Kidney (tissue), 14 donors: Measurements from ENCODE around the gene PTPN9. TPM values are rescaled to one million over a fixed set of nuclear protein-coding genes. Genes with fewer than 3 reads are reported as not detected.
A peak's percentile ranks its signal among the peaks of the same experiment; 100 is the strongest.

Experiments
- DNase-seq, 5 donors: peaks; one replicate each; pipeline ENCODE4 v3.0.0-alpha.2; 2013 to 2020
- FAIRE-seq: peaks from 2 replicates; lab custom pipeline; 2012; peaks lifted over from hg19 to GRCh38; lab: Jason Lieb, UNC
- H3K27ac ChIP-seq, 2 donors: one replicate each; pipeline ENCODE4 v1.7.0; 2013; ENCODE audit warnings: low read depth in 2 of 2, low read length in 2 of 2, inconsistent platforms in 1 of 2
- H3K27me3 ChIP-seq: one replicate; pipeline ENCODE4 v1.7.1; 2013; ENCODE audit warnings: low read length, inconsistent platforms; ENCODE audit not compliant: control insufficient read depth, insufficient read depth
- H3K36me3 ChIP-seq, 3 donors: one replicate each; pipeline versions ENCODE4 v1.7.0 to v1.7.1; 2013; ENCODE audit warnings: low read length in 3 of 3, control low read depth in 1 of 3, inconsistent platforms in 1 of 3; ENCODE audit not compliant: insufficient read depth in 3 of 3, control insufficient read depth in 2 of 3
- H3K4me1 ChIP-seq, 3 donors: one replicate each; pipeline versions ENCODE4 v1.7.0 to v1.7.1; 2013; ENCODE audit warnings: low read length in 3 of 3, inconsistent platforms in 1 of 3, low read depth in 1 of 3; ENCODE audit not compliant: control insufficient read depth in 2 of 3, insufficient read depth in 2 of 3
- H3K4me3 ChIP-seq, 3 donors: one replicate each; pipeline versions ENCODE4 v1.7.0 to v1.8.1; 2013; ENCODE audit warnings: low read length in 3 of 3, control low read depth in 1 of 3, inconsistent platforms in 1 of 3
- H3K9ac ChIP-seq, 3 donors: one replicate each; pipeline versions ENCODE4 v1.7.0 to v1.7.1; 2013; ENCODE audit warnings: low read length in 3 of 3, control low read depth in 1 of 3, inconsistent platforms in 1 of 3
- H3K9me3 ChIP-seq, 3 donors: one replicate each; pipeline versions ENCODE4 v1.7.0 to v1.7.1; 2013; ENCODE audit warnings: low read length in 3 of 3, control low read depth in 1 of 3, inconsistent platforms in 1 of 3; ENCODE audit not compliant: control insufficient read depth in 2 of 3, insufficient read depth in 1 of 3
- intact Hi-C: fragments of 100-400 bp; cut with DNase I; formaldehyde crosslinking; loops from one replicate; pipeline ENCODE4 v1.11.1; 2022
- polyA plus RNA-seq: library from polyadenylated mRNA; stranded (reverse); fragments of 350-450 nt; fragmentation: Illumina TruSeq; extraction: RNeasy Lipid Tissue Mini Kit (QIAGEN cat#74804); gene quantifications from one replicate; pipeline ENCODE4 v1.2.3, GENCODE V29; 2014; ENCODE audit warnings: low read depth, low replicate concordance; ENCODE audit not compliant: insufficient read depth
- total RNA-seq: library from RNA; stranded (reverse); fragmentation: NEBNext Ultra II Directional; extraction: Animal tissue kit (Norgen Biotek cat#: 25700); gene quantifications from one replicate; pipeline ENCODE4 v1.2.1, GENCODE V29; 2021
- TF ChIP-seq, protein P1 (sequence below): IDR thresholded peaks from 3 replicates; pipeline ENCODE4 v1.5.1; 2012; ENCODE audit warnings: mild to moderate bottlenecking, moderate library complexity, borderline replicate concordance; ENCODE audit not compliant: insufficient read depth; ENCODE audit errors: extremely low read depth
- donor health status: control.
- donor health status: control.
- donor health status: control.
- donor health status: control.
- donor health status: control.
- donor health status: DM: yes; HTN: yes; CAD: no.
- donor health status: Normal renal cell carcinoma (clear cell type).

The PTPN9 gene
- total and polyA plus RNA-seq, 2 donors from 2014 or later, result 15.3 to 52.5 TPM

DNA sequence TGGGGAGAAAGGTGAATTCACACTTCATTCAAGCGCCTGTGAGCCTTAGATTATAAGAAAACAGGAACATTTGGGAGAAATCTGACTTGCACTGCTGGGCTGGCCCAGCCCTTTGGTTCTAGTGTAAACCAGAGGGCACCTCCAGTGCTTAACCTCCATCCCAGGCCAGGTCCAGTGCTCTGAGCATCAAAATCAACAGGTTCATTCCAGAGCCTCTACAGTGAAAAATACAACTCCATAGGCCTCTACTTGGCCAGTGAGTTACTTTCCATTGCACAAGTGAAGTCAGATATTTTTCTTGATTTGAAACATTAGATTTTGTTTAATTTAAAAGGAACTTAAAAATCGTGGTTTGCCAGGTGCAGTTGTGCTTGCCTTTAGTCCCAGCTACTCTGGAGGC is 43.4 kb upstream of the PTPN9 start:
- TF ChIP-seq, protein P1, sequence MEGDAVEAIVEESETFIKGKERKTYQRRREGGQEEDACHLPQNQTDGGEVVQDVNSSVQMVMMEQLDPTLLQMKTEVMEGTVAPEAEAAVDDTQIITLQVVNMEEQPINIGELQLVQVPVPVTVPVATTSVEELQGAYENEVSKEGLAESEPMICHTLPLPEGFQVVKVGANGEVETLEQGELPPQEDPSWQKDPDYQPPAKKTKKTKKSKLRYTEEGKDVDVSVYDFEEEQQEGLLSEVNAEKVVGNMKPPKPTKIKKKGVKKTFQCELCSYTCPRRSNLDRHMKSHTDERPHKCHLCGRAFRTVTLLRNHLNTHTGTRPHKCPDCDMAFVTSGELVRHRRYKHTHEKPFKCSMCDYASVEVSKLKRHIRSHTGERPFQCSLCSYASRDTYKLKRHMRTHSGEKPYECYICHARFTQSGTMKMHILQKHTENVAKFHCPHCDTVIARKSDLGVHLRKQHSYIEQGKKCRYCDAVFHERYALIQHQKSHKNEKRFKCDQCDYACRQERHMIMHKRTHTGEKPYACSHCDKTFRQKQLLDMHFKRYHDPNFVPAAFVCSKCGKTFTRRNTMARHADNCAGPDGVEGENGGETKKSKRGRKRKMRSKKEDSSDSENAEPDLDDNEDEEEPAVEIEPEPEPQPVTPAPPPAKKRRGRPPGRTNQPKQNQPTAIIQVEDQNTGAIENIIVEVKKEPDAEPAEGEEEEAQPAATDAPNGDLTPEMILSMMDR, result no peak
- FAIRE-seq, result no peak
- no peak for DNase-seq
- H3K36me3 ChIP-seq, result peaks cover 0 to 10% (median 4%) of the 10 kb centered on the region in 3 donors
- intact Hi-C loops, result no loop called here
- H3K4me1 ChIP-seq, result peaks cover 0 to 10% (median 0%) of the 10 kb centered on the region in 3 donors
- H3K9ac ChIP-seq, result no peak overlapping the region
- no peak overlapping the region for H3K4me3 ChIP-seq
- H3K27me3 ChIP-seq, result no peaks in the 10 kb centered on the region
- H3K9me3 ChIP-seq, result no peaks in the 10 kb centered on the region
- no peak overlapping the region for H3K27ac ChIP-seq

DNA sequence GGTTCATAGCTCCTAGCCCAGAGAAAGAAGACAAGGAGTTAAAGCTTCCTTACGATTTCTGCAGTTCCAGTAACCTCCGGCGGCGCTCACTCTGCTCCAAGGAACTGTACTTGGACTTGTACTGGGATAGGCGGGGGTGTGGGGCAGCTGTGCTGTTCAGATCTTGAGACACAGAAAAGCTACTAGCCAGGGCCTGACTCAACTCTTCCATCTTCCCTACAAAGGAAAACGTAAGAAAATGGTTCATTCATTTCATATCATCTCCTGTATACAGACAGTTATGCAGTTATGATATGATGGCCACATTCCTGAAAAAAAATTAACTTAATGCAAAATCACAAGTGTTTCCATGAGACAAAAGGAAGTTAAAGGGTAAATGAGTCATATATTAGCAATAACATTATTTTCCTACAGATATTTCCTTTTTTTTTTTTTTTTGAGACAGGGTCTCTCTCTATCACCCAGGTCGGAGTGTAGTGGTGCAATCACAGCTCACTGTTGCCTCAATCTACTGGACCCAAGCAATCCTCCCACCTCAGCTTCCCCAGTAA is 41.8 kb upstream of the PTPN9 start:
- Histone ChIP-seq H3K9ac (no peak overlapping the region), H3K9me3 (no peaks in the 10 kb centered on the region), H3K27ac (peak overlapping the region; percentile 39 to 67), H3K27me3 (no peaks in the 10 kb centered on the region), H3K4me3 (peak overlapping the region in 1 of 3 donors; percentile 27), H3K4me1 (peaks cover 0 to 4% (median 0%) of the 10 kb centered on the region in 3 donors), H3K36me3 (peaks cover 6 to 25% (median 14%) of the 10 kb centered on the region in 3 donors)
- DNase-seq (peak in 2 of 5 donors; percentile 60 to 92), FAIRE-seq (no peak)
- intact Hi-C loops, result no loop called here
- TF ChIP-seq, protein P1, result no peak

DNA sequence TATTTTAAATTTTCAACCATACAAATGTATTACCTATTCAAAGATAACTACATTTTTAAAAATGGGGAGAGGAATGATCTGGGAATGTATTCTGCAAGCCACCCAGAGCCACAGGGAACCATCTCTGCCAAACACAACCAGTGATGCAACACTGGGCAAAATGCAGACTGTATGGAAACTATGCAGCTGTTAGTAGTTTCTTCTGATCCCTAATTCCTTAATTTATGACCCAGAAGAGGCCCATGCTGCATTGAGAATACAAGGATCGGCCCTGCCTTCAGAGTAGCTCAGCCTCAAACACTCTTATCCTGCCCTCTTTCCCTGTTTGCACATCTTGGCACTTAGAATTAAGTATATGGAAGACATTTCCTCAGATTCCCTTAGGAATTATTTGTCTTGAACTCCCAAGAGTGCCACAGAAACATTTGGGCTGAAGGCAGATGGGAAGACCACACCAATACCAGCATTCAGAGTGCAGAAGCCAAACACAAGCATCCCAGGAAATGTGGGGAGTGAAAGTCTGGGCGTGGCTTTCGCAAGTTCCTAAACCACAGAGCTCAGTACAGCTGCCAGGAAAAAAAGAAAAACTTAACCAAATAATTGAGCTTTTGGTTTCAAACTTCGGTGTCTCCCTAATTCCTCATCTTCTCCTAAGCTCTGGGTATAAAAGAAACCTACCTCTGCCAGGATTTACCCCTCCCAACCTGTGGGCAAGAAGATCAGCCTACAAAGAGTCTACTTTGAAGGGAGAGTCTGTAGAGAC is 41.1 kb upstream of the PTPN9 start:
- Histone ChIP-seq H3K9me3 (no peaks in the 10 kb centered on the region), H3K36me3 (peaks cover 6 to 27% (median 15%) of the 10 kb centered on the region in 3 donors), H3K27me3 (no peaks in the 10 kb centered on the region), H3K27ac (peak overlapping the region in 1 of 2 donors; percentile 49), H3K4me1 (peaks cover 0 to 4% (median 0%) of the 10 kb centered on the region in 3 donors), H3K4me3 (peak overlapping the region in 1 of 3 donors; percentile 27), H3K9ac (no peak overlapping the region)
- intact Hi-C loops, result no loop called here
- FAIRE-seq (no peak), DNase-seq (peak in 1 of 5 donors; percentile 44)
- TF ChIP-seq, protein P1, result no peak
